GM19023 (cell line): ENCODE results near the gene BANF2.

Experiments
- ATAC-seq: cut with Tn5 transposase; IDR thresholded peaks from one replicate; pipeline ENCODE4 v1.9.1; 2021; ENCODE audit warnings: mild to moderate bottlenecking, moderate library complexity; ENCODE audit not compliant: unreplicated experiment

BANF2 gene

GRCh38 chr20:17732907-17733521 lies 33.2 kb downstream of the BANF2 start:
- ATAC-seq = no peak

DNA sequence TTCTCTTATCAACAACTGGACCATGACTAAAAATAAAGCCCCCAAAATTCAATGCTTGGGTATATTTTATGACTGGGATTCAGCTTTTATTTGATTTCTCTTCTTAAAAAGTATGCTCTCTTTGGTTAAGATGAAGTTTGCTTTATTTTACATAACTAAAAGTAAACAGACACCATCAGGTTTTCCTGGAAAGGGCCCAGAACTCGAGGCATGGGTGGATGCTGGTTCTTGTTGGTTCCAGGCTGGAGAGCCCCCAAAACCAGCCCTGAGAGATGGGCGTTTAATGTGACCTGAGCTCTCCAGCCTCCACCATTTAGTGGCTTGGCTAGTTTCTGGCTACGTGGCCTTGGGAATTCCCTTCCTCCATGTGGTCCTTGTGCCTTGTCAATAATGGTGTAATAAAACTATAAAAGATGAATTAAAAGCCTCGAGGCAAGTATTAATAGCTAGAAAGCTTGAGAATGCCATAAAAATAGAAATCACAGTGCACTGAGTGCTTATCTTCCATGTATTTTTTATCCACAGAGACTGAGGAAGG lies 34.1 kb downstream of the BANF2 start:
- no peak for ATAC-seq

- ATAC-seq = no peak
Observed at GRCh38 chr20:17734374-17734773, 34.6 kb downstream of the BANF2 start.

- ATAC-seq = no peak
Observed at GRCh38 chr20:17735206-17735804, 35.5 kb downstream of the BANF2 start.

DNA sequence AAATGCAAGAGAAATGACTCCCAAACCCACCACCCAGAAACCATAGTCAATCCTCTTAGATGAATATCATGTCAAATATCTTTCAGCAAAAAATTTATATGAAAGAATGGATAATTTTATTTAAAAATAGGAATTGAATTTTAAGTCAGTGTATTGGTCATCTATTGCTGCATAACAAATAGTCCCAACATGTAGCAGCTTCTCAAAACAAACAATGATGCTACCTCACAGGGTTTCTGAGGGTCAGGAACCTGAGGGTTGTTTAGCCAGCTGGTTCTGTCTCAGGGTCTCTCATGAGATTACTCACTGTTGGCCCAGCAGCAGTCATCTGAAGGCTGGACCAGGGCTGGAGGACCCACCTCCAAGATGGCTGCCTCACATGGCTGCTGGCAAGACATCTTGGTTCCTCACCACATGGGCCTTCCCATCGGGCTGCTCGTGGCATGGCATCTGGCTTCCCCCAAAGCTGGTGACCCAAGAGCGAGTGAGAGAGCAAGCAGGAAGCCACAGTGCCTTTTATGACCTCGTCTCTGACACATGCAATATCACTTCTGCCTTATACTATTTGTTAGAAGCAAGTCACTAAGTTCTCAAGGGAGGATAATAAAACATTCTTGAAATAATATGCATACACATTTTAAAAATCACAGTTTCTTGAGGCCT lies 36.3 kb downstream of the BANF2 start:
- no peak for ATAC-seq

GRCh38 chr20:17738154-17738553 lies 38.4 kb downstream of the BANF2 start:
- no peak for ATAC-seq

DNA sequence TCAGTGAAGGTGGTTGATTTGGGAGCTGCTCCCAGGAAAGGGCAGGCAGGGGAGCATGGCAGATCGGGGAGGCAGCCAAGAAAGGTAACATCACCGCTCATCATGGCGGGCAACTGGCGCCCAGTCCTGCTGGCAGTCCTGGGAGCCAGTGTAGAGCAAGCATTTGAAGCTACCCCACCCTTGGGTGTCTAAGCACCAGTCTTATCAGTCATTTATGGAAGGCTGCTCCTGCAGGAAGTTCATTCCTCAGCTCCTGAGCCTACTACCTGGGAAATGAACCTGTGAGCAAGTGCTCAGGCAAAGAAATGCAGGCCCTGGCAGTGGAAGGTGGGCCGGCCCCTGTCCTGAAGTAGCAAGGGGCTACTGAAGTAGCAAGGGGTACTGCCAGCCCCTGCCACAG lies 41.5 kb downstream of the BANF2 start:
- ATAC-seq = no peak

DNA sequence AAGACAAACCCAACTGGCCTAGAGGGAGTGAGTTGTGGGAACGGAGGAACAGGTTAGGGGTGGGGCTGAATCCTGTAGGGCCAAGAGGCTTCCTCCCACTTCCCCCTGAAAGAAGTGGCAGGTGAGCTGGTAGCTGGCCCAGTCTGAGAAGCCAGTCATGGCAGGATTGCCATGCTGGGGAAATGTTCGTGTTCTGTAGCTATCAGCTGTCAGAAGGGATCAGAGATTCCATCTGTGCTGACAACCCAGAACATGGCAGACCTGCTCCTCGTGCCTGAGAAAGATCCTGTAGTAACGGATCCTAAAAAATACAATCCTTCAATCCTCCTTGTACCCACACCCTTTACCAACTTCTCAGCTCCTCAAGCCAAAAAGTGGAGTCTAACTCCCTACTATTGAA lies 43.0 kb downstream of the BANF2 start:
- ATAC-seq = no peak

DNA sequence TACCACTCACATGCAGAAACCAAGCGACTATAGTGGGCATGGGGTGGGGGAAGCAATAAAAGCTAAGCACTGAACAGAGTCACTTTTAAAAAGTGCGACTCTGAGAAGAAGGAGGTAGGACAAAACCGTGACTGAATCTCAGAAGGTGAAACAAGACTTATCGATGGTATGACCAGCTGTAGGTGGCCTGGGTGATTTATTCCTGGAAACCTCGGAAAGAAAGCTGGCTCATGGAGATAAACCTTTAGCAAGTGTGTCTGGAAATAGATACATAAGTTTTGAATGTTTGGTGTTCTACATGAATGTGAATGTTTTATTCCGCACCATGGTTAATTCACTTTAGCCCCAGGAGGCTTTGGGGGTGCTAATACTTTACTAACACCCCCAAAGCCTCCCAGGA lies 43.9 kb downstream of the BANF2 start:
- ATAC-seq = no peak

DNA sequence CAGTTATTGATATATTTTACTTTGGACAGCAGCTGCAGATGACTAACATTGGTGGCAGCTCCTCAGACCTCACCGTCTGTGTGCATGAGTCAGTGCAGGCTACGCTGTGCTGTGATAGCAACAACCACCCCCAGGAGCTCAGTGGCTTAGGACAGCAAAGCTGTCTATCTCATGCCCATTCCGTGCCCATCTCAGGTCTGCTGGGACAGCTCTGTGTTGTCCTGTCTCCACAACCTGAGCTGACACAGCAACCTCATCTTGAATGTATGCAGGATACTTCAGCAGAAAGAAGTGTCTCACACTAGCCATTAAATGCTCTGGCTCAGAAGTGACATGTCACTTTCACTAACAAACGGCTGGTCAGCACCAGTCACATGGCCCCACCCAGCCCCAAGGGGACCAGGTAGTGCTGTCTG lies 47.7 kb downstream of the BANF2 start:
- ATAC-seq = no peak

DNA sequence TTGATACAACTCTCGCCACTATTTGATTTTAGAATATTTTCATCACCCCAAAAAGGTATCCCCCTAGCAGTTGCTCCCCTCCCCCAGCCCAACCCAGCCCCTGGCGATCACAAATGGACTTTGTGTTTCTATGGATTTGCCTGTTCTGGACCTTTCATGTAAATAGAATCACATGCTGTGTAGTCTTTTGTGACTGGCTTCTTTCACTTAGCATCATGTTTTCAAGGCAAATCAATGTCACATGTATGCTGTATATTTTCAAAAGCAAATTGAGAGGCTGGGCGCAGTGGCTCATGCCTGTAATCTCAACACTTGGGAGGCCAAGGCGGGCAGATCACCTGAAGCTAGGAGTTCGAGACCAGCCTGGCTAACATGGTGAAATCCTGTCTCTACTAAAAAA lies 48.5 kb downstream of the BANF2 start:
- no peak for ATAC-seq

- no peak for ATAC-seq
Observed at GRCh38 chr20:17749626-17749977, 49.8 kb downstream of the BANF2 start.

- ATAC-seq = no peak
Observed at GRCh38 chr20:17749978-17750721, 50.4 kb downstream of the BANF2 start.

GRCh38 chr20:17750722-17751045 lies 50.9 kb downstream of the BANF2 start:
- no peak for ATAC-seq

- ATAC-seq = no peak
Observed at GRCh38 chr20:17751640-17752039, 51.9 kb downstream of the BANF2 start.

- no peak for ATAC-seq
Observed at GRCh38 chr20:17752459-17752858, 52.7 kb downstream of the BANF2 start.

GRCh38 chr20:17753516-17753915 lies 53.8 kb downstream of the BANF2 start:
- no peak for ATAC-seq

- ATAC-seq = no peak
Observed at GRCh38 chr20:17756529-17756928, 56.8 kb downstream of the BANF2 start.

GRCh38 chr20:17757496-17757895 lies 57.7 kb downstream of the BANF2 start:
- ATAC-seq = no peak

DNA sequence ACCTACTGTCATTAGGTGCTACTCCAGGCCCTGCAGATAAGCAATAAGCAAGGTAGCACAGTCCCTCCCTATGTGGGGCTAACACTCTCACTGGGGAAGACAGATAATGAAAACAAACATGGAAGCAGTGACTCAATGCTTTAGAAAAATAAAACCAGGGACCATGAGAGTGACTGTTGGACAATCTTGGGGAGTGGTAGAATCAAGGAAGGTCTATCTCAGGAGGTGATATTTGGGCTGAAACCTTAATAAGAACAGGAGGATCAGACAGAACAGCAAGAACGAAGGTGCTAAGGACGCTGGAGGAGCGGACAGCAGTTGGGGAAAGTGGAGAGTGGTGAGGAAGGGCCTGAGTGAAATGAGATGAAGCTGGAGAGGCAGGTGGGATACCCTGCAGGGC lies 58.2 kb downstream of the BANF2 start:
- ATAC-seq = no peak

DNA sequence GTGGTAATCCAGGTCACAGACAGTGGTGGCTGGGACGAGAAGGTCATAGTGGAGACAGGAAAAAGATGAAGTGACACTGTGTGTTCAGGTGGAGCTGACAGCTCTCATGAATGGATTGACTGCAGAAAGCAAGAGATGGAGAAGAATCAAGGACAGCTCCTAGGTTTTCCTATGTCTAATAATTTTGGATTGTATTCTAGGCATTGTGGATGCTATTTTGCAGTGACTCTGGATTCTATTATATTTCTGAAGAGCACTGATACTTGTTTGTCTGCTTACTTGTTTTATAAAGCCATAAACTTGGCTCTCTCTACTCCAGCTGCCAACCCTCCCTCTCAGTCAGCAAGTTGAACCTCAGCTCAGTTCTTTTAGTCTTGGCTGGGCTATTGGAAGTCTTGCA lies 58.7 kb downstream of the BANF2 start:
- ATAC-seq = no peak

DNA sequence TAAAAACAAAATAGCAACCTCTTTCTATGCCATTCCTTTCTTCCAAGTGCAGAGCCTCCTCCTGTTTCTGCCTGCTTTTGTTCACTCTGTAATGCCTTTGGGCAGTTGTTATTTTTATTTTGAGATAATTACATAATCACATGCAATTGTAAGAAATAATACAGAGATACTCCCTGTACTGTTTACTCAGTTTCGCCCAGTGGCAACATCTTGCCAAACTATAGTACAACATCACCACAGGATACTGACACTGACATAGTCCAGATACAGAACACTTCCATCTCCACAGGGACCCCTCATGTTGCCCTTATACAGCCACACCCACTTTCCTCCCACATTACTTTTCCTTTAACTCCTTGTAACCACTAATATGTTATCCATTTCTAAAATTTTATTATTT lies 59.7 kb downstream of the BANF2 start:
- ATAC-seq = no peak
